Fibroblast of the aortic adventitia (primary cell): ENCODE measurements around the gene P4HTM. TPM values are rescaled to one million over a fixed set of nuclear protein-coding genes. Genes with fewer than 3 reads are reported as not detected.

ENCODE experiments used
- DNase-seq: peaks from one replicate; pipeline ENCODE4 v3.0.0-alpha.2; 2010; ENCODE audit warnings: low read depth
- H3K4me3 ChIP-seq: 2 replicates; pipeline ENCODE4 v1.5.1; 2011; ENCODE audit warnings: low read depth, mild to moderate bottlenecking, control low read depth, low read length, moderate library complexity
- total RNA-seq: library from RNA; depleted of rRNA; stranded (reverse); fragments of >200 nt; gene quantifications from 2 replicates; pipeline ENCODE4 v1.2.3, GENCODE V29; 2012; ENCODE audit warnings: low replicate concordance
- TF ChIP-seq, protein P1 (sequence below): IDR thresholded peaks from 2 replicates; pipeline ENCODE4 v1.5.1; 2011; ENCODE audit warnings: mild to moderate bottlenecking, low read length, control low read depth, inconsistent platforms; ENCODE audit not compliant: insufficient read depth

The P4HTM gene
- total RNA-seq, 1 donor, result 22.2 TPM

DNA sequence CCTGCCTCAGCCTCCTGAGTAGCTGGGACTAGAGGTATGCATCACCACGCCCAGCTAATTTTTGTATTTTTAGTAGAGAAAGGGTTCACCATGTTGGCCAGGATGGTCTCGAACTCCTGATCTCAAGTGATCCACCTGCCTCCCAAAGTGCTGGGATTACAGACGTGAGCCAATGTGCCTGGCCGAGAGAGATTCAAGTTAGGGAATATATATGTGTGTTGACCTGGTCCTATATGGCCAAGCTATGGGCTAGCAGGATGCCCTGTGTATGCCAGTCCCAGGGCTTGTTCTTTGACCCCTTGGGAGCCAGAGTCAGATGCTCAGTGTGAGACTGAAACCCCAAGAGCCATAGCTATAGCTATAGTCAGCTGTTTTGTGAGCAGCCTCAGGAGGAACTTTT, 33.7 kb downstream of the P4HTM start:
- no peak overlapping the region for H3K4me3 ChIP-seq
- TF ChIP-seq, protein P1, sequence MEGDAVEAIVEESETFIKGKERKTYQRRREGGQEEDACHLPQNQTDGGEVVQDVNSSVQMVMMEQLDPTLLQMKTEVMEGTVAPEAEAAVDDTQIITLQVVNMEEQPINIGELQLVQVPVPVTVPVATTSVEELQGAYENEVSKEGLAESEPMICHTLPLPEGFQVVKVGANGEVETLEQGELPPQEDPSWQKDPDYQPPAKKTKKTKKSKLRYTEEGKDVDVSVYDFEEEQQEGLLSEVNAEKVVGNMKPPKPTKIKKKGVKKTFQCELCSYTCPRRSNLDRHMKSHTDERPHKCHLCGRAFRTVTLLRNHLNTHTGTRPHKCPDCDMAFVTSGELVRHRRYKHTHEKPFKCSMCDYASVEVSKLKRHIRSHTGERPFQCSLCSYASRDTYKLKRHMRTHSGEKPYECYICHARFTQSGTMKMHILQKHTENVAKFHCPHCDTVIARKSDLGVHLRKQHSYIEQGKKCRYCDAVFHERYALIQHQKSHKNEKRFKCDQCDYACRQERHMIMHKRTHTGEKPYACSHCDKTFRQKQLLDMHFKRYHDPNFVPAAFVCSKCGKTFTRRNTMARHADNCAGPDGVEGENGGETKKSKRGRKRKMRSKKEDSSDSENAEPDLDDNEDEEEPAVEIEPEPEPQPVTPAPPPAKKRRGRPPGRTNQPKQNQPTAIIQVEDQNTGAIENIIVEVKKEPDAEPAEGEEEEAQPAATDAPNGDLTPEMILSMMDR, result no peak
- no peak for DNase-seq

DNA sequence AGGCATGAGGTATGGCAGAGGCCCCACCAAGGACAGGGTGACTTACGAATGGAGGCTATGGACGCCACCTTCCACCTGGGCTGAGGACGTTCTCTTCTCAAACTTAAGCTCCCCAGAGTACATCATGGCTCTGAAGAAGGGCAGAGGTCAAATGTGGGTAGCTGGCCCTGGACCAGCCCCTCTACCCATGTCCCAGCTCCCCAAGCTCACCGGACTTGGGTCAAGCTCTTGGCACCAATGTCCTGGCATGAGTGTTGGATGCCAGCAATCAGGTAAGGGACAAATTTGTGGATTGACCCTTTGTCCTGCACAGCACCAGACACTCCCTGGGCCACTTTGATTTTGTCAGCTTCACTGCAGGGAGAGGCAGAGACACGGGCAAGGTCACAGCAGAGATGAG, 34.4 kb downstream of the P4HTM start:
- TF ChIP-seq, protein P1, result no peak
- no peak overlapping the region for H3K4me3 ChIP-seq
- no peak for DNase-seq

DNA sequence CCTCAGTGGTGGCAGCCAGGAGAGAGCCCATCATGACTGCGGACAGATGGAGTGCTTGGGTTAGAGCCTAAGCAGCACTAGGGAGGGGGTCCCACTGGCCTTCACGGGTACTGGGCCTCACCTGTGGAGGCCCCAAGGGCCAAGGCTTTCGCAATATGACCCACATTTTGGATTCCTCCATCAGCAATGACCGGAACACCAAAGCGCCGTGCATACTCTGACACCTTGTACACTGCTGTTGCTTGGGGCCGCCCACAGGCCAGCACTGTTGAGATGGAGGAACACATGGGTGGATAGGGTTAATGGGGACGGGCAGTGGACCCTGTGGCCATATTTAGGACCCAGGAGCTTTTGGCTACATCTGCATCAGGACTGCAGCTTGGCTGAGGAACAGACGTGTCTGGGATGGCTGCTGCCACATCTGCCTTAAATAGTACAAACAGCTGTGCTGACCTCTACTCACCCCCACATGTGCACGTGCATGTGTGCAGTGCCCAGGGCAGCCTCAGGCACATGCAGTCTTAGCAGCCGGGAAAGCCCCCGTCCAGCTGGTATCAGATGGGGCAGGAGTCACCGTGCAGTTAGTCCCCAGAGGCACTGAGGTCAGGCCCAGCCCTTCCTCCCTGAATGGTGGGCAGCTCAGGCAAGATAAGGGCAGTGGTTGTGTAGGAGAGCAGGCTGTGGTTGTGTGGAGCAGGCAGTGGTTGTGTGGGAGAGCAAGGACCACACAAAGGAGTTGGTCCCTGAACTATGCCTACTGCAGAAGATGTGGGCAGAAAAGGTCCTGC, 35.2 kb downstream of the P4HTM start:
- TF ChIP-seq, protein P1, result no peak
- no peak overlapping the region for H3K4me3 ChIP-seq
- DNase-seq, result no peak

DNA sequence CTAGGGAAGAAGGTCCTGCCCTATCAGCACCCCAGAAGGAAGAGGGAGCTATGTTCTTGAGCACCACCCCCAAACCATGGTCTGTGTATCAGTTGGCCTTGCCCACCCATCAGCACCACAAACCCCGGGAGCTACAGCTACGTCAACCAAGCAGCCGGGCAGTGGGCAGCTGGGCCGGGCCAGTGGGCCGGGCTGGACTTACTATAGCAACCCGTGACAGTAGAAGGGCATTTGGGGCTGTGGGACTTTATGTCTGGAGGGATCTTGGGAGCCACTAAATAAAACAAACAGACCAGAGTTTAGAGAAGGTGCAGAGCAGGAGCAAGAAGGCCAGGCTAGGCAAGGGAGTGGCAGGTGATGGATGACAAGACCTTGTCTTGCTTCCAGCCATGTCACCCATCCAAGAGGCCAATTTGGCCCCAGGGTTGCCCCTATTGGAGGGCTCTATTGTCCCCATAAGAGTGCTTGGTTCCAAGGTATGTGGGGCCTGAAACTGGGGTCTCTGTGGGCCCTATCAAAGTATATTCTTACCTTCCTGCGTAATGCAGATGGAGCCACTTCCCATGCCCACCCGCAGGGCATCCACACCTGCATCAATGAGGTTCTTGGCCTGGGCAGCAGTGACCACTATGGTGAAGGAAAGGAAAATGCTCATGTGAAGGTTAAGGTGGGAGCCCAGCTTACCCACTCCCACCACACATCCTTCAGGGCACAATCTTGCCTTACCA, 35.9 kb downstream of the P4HTM start:
- no peak for DNase-seq
- no peak overlapping the region for H3K4me3 ChIP-seq
- TF ChIP-seq, protein P1, result no peak

DNA sequence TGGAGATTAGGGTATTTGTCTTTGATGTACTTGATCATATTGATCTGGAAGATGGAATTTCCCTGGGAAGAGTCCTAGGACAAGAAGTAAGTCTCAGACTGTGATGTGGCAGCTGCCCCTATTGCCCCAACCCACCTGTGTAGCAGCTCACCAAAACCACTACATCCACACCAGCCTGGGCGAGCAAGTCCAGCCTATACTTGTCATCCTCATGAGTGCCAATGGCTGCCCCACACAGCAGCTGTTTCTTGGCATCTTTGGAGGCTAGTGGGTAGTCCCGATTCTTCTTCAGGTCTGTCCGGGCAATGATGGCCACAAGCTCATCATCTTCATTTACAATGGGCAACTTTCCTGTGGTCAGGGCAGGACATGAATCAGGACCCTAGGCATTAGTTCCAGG, 36.5 kb downstream of the P4HTM start:
- no peak for DNase-seq
- no peak overlapping the region for H3K4me3 ChIP-seq
- TF ChIP-seq, protein P1, result no peak

DNA sequence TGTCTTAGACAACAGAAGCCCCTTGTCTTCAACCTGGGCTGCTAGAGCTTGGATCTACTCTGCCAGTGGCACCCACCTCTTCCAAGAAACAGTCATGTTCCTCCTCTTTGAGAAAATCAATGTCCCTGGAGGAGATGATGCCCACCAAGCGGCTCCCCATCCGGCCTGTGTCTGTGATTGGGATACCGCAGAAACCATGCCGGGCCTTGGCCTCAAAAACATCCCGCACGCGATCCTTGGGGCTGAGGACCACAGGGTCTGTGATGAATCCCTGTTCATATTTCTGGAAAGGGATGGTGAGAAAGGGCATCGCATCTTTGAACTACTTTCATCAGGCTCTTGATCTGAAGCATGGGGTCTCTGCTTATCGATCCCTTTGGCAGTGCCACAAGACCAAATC, 37.6 kb downstream of the P4HTM start:
- DNase-seq, result no peak
- H3K4me3 ChIP-seq, result peak overlapping the region; percentile 9
- TF ChIP-seq, protein P1, result no peak
